ENCODE data around the gene HNRNPH2. TPM values are rescaled to one million over a fixed set of nuclear protein-coding genes. Genes with fewer than 3 reads are reported as not detected.

The HNRNPH2 gene
- polyA plus RNA-seq, 6 donors from 2014 or later, result 78.2 to 162 (median 109) TPM

- peaks cover 20 to 36% (median 25%) of the 10 kb centered on the region in 3 donors for H3K4me1 Mint-ChIP-seq
- peaks cover 6 to 12% of the 10 kb centered on the region in 2 donors for H3K36me3 Mint-ChIP-seq
- H3K27me3 Mint-ChIP-seq, result no peaks in the 10 kb centered on the region
- H3K9me3 Mint-ChIP-seq, result peaks cover 0 to 3% (median 0%) of the 10 kb centered on the region in 7 donors
- ATAC-seq (ENCODE audit: low read depth in 2 of 2), result no peak
- DNase-seq, result no peak
- peak overlapping the region; percentile 88 to 100 (median 99) for H3K27ac Mint-ChIP-seq
- H3K4me3 Mint-ChIP-seq, result peak overlapping the region; percentile 81 to 98 (median 96)
Observed at GRCh38 chrX:101408532-101408841, 465 bp downstream of the HNRNPH2 start.

GRCh38 chrX:101409043-101409442, 1.0 kb downstream of the HNRNPH2 start:
- DNase-seq (no peak), ATAC-seq (ENCODE audit: low read depth in 2 of 2) (no peak)
- H3K4me3 Mint-ChIP-seq, result peak overlapping the region; percentile 63 to 97 (median 94)
- H3K4me1 Mint-ChIP-seq, result peaks cover 20 to 36% (median 25%) of the 10 kb centered on the region in 3 donors
- H3K27ac Mint-ChIP-seq, result peak overlapping the region in 5 of 6 donors; percentile 88 to 100 (median 99)
- H3K9me3 Mint-ChIP-seq, result peaks cover 0 to 3% (median 0%) of the 10 kb centered on the region in 7 donors
- no peaks in the 10 kb centered on the region for H3K27me3 Mint-ChIP-seq
- peaks cover 6 to 12% of the 10 kb centered on the region in 2 donors for H3K36me3 Mint-ChIP-seq

GRCh38 chrX:101410461-101410860, 2.4 kb downstream of the HNRNPH2 start:
- H3K27ac Mint-ChIP-seq, result peak overlapping the region; percentile 18 to 84 (median 54)
- H3K27me3 Mint-ChIP-seq, result no peaks in the 10 kb centered on the region
- ATAC-seq (ENCODE audit: low read depth in 2 of 2), result no peak
- peaks cover 0 to 3% (median 0%) of the 10 kb centered on the region in 7 donors for H3K9me3 Mint-ChIP-seq
- H3K4me1 Mint-ChIP-seq, result peaks cover 22 to 43% (median 29%) of the 10 kb centered on the region in 3 donors
- DNase-seq, result no peak
- peaks cover 6 to 12% of the 10 kb centered on the region in 2 donors for H3K36me3 Mint-ChIP-seq
- peak overlapping the region in 7 of 8 donors; percentile 16 to 97 (median 33) for H3K4me3 Mint-ChIP-seq

- Mint-ChIP-seq H3K4me1 (peaks cover 28 to 45% (median 29%) of the 10 kb centered on the region in 3 donors), H3K4me3 (peak overlapping the region in 5 of 8 donors; percentile 16 to 77 (median 30)), H3K36me3 (peaks cover 6 to 12% of the 10 kb centered on the region in 2 donors), H3K27me3 (no peaks in the 10 kb centered on the region), H3K27ac (peak overlapping the region in 5 of 6 donors; percentile 45 to 94 (median 86)), H3K9me3 (peaks cover 0 to 2% (median 0%) of the 10 kb centered on the region in 7 donors)
- DNase-seq (no peak), ATAC-seq (ENCODE audit: low read depth in 2 of 2) (no peak)
Observed at GRCh38 chrX:101411984-101412383, 4.0 kb downstream of the HNRNPH2 start.

- peaks cover 39 to 46% (median 43%) of the 10 kb centered on the region in 3 donors for H3K4me1 Mint-ChIP-seq
- H3K27me3 Mint-ChIP-seq, result peaks cover 0 to 21% (median 0%) of the 10 kb centered on the region in 3 donors
- peaks cover 6 to 19% of the 10 kb centered on the region in 2 donors for H3K36me3 Mint-ChIP-seq
- no peaks in the 10 kb centered on the region for H3K9me3 Mint-ChIP-seq
- DNase-seq (peak; percentile 61), ATAC-seq (ENCODE audit: low read depth in 2 of 2) (peak; percentile 47 to 71)
- H3K27ac Mint-ChIP-seq, result peak overlapping the region; percentile 28 to 92 (median 76)
- peak overlapping the region in 4 of 8 donors; percentile 33 to 90 (median 50) for H3K4me3 Mint-ChIP-seq
Observed at GRCh38 chrX:101415180-101416145, 7.4 kb downstream of the HNRNPH2 start.

GRCh38 chrX:101416691-101417090, 8.7 kb downstream of the HNRNPH2 start:
- H3K27ac Mint-ChIP-seq, result peak overlapping the region in 3 of 6 donors; percentile 1 to 98 (median 23)
- H3K4me3 Mint-ChIP-seq, result peak overlapping the region in 4 of 8 donors; percentile 41 to 97 (median 84)
- peaks cover 0 to 21% (median 0%) of the 10 kb centered on the region in 3 donors for H3K27me3 Mint-ChIP-seq
- H3K4me1 Mint-ChIP-seq, result peaks cover 37 to 43% (median 41%) of the 10 kb centered on the region in 3 donors
- no peak for ATAC-seq (ENCODE audit: low read depth in 2 of 2)
- H3K9me3 Mint-ChIP-seq, result no peaks in the 10 kb centered on the region
- peaks cover 6 to 19% of the 10 kb centered on the region in 2 donors for H3K36me3 Mint-ChIP-seq
- no peak for DNase-seq

GRCh38 chrX:101417190-101417589, 9.2 kb downstream of the HNRNPH2 start:
- Mint-ChIP-seq H3K36me3 (peaks cover 1 to 14% of the 10 kb centered on the region in 2 donors), H3K27me3 (peaks cover 0 to 21% (median 0%) of the 10 kb centered on the region in 3 donors), H3K27ac (peak overlapping the region; percentile 3 to 99 (median 96)), H3K4me1 (peaks cover 32 to 38% (median 38%) of the 10 kb centered on the region in 3 donors), H3K4me3 (peak overlapping the region; percentile 41 to 97 (median 90)), H3K9me3 (peaks cover 0 to 1% (median 0%) of the 10 kb centered on the region in 7 donors)
- no peak for ATAC-seq (ENCODE audit: low read depth in 2 of 2)
- DNase-seq, result no peak

- Mint-ChIP-seq H3K4me1 (peaks cover 26 to 33% (median 28%) of the 10 kb centered on the region in 3 donors), H3K36me3 (peaks cover 0 to 6% of the 10 kb centered on the region in 2 donors), H3K4me3 (peak overlapping the region; percentile 79 to 97 (median 94)), H3K27ac (peak overlapping the region; percentile 95 to 99 (median 98)), H3K9me3 (peaks cover 0 to 1% (median 0%) of the 10 kb centered on the region in 7 donors), H3K27me3 (peaks cover 0 to 21% (median 0%) of the 10 kb centered on the region in 3 donors)
- ATAC-seq (ENCODE audit: low read depth in 2 of 2) (peak; percentile 42 to 55), DNase-seq (peak; percentile 31)
Observed at GRCh38 chrX:101417981-101418841, 10.2 kb downstream of the HNRNPH2 start.

- H3K4me1 Mint-ChIP-seq, result peaks cover 26 to 33% (median 28%) of the 10 kb centered on the region in 3 donors
- peaks cover 0 to 21% (median 0%) of the 10 kb centered on the region in 3 donors for H3K27me3 Mint-ChIP-seq
- H3K27ac Mint-ChIP-seq, result peak overlapping the region in 4 of 6 donors; percentile 5 to 98 (median 77)
- no peak for DNase-seq
- peaks cover 0 to 6% of the 10 kb centered on the region in 2 donors for H3K36me3 Mint-ChIP-seq
- ATAC-seq (ENCODE audit: low read depth in 2 of 2), result no peak
- H3K4me3 Mint-ChIP-seq, result peak overlapping the region in 7 of 8 donors; percentile 30 to 97 (median 86)
- peaks cover 0 to 1% (median 0%) of the 10 kb centered on the region in 7 donors for H3K9me3 Mint-ChIP-seq
Observed at GRCh38 chrX:101419489-101419888, 11.5 kb downstream of the HNRNPH2 start.

GRCh38 chrX:101427954-101428353, 19.9 kb downstream of the HNRNPH2 start:
- ATAC-seq (ENCODE audit: low read depth in 2 of 2) (no peak), DNase-seq (no peak)
- H3K9me3 Mint-ChIP-seq, result peaks cover 0 to 11% (median 0%) of the 10 kb centered on the region in 7 donors
- H3K27me3 Mint-ChIP-seq, result no peaks in the 10 kb centered on the region
- H3K27ac Mint-ChIP-seq, result no peak overlapping the region
- H3K4me3 Mint-ChIP-seq, result no peak overlapping the region
- peaks cover 8 to 11% of the 10 kb centered on the region in 2 donors for H3K36me3 Mint-ChIP-seq
- peaks cover 0 to 4% (median 0%) of the 10 kb centered on the region in 3 donors for H3K4me1 Mint-ChIP-seq

GRCh38 chrX:101429934-101430333, 21.9 kb downstream of the HNRNPH2 start:
- Mint-ChIP-seq H3K27ac (peak overlapping the region in 1 of 6 donors; percentile 49), H3K4me1 (peaks cover 0 to 4% (median 0%) of the 10 kb centered on the region in 3 donors), H3K4me3 (no peak overlapping the region), H3K9me3 (peaks cover 0 to 11% (median 0%) of the 10 kb centered on the region in 7 donors), H3K27me3 (no peaks in the 10 kb centered on the region), H3K36me3 (peaks cover 7 to 8% of the 10 kb centered on the region in 2 donors)
- no peak for ATAC-seq (ENCODE audit: low read depth in 2 of 2)
- DNase-seq, result no peak

GRCh38 chrX:101430457-101431078, 22.5 kb downstream of the HNRNPH2 start:
- no peak for ATAC-seq (ENCODE audit: low read depth in 2 of 2)

More at GRCh38 chrX:101430457-101431078, 22.5 kb downstream of the HNRNPH2 start:
- Mint-ChIP-seq H3K27me3 (no peaks in the 10 kb centered on the region), H3K4me1 (peaks cover 0 to 4% (median 0%) of the 10 kb centered on the region in 3 donors), H3K4me3 (no peak overlapping the region), H3K9me3 (peaks cover 0 to 11% (median 0%) of the 10 kb centered on the region in 7 donors), H3K36me3 (peaks cover 5 to 8% of the 10 kb centered on the region in 2 donors), H3K27ac (no peak overlapping the region)
- DNase-seq, result no peak
